Trophoblast cell (in vitro differentiated cells and primary cell): ENCODE data around the gene MGAM2.

Source experiments
- DNase-seq, 2 donors: peaks; one replicate each; pipeline ENCODE4 v3.0.0-alpha.2; 2016
- H2AFZ ChIP-seq: 2 replicates; pipeline ENCODE4 v1.6.1; 2013; ENCODE audit warnings: low read length, moderate library complexity, mild to moderate bottlenecking; ENCODE audit not compliant: insufficient read depth, poor library complexity
- H2AK5ac ChIP-seq: 2 replicates; pipeline ENCODE4 v1.6.1; 2013; ENCODE audit warnings: mild to moderate bottlenecking, low read length
- H2BK120ac ChIP-seq: 2 replicates; pipeline ENCODE4 v1.6.1; 2013; ENCODE audit warnings: low read length, mild to moderate bottlenecking, moderate library complexity; ENCODE audit not compliant: insufficient read depth, poor library complexity
- H2BK12ac ChIP-seq: 2 replicates; pipeline ENCODE4 v1.6.1; 2013; ENCODE audit warnings: mild to moderate bottlenecking, low read length, moderate library complexity
- H2BK5ac ChIP-seq: 2 replicates; pipeline ENCODE4 v1.6.1; 2013; ENCODE audit warnings: low read length, low read depth, moderate library complexity, mild to moderate bottlenecking; ENCODE audit not compliant: poor library complexity
- H3K14ac ChIP-seq: 2 replicates; pipeline ENCODE4 v1.6.1; 2013; ENCODE audit warnings: mild to moderate bottlenecking, low read length
- H3K18ac ChIP-seq: 2 replicates; pipeline ENCODE4 v1.6.1; 2013; ENCODE audit warnings: mild to moderate bottlenecking, low read length
- H3K23ac ChIP-seq: 2 replicates; pipeline ENCODE4 v1.6.1; 2013; ENCODE audit warnings: low read length
- H3K27ac ChIP-seq: 2 replicates; pipeline ENCODE4 v1.5.1; 2013; ENCODE audit warnings: low read depth, mild to moderate bottlenecking, inconsistent platforms, low read length, moderate library complexity
- H3K27me3 ChIP-seq: 2 replicates; pipeline ENCODE4 v1.6.1; 2013; ENCODE audit warnings: inconsistent platforms, mild to moderate bottlenecking, low read length, moderate library complexity; ENCODE audit not compliant: insufficient read depth
- H3K36me3 ChIP-seq, 2 experiments: 1 replicate in 1 of 2; 2 replicates in 1 of 2; pipeline ENCODE4 v1.6.1; 2013; ENCODE audit warnings: low read length in 2 of 2, mild to moderate bottlenecking in 2 of 2, moderate library complexity in 1 of 2; ENCODE audit not compliant: insufficient read depth in 2 of 2, control insufficient read depth in 1 of 2
- H3K4ac ChIP-seq: 2 replicates; pipeline ENCODE4 v1.6.1; 2013; ENCODE audit warnings: low read depth, mild to moderate bottlenecking, low read length, moderate library complexity
- H3K4me1 ChIP-seq, 2 experiments: 1 replicate in 1 of 2; 2 replicates in 1 of 2; pipeline ENCODE4 v1.6.1; 2013; ENCODE audit warnings: low read length in 2 of 2, mild to moderate bottlenecking in 2 of 2, moderate library complexity in 1 of 2; ENCODE audit not compliant: insufficient read depth in 2 of 2, control insufficient read depth in 1 of 2
- H3K4me2 ChIP-seq: 2 replicates; pipeline ENCODE4 v1.6.1; 2013; ENCODE audit warnings: inconsistent platforms, mild to moderate bottlenecking, low read length, moderate library complexity
- H3K4me3 ChIP-seq: 2 replicates; pipeline ENCODE4 v1.5.1; 2013; ENCODE audit warnings: mild to moderate bottlenecking, low read depth, low read length, inconsistent platforms
- H3K79me1 ChIP-seq: one replicate; pipeline ENCODE4 v1.6.1; 2013; ENCODE audit warnings: low read length
- H3K79me2 ChIP-seq: 2 replicates; pipeline ENCODE4 v1.6.1; 2013; ENCODE audit warnings: low read length, mild to moderate bottlenecking; ENCODE audit not compliant: control insufficient read depth, insufficient read depth, poor library complexity
- H3K9ac ChIP-seq: 2 replicates; pipeline ENCODE4 v1.6.1; 2013; ENCODE audit warnings: mild to moderate bottlenecking, low read length
- H3K9me3 ChIP-seq: 2 replicates; pipeline ENCODE4 v1.6.1; 2013; ENCODE audit warnings: low read depth, mild to moderate bottlenecking, control low read depth, inconsistent platforms, low read length; ENCODE audit not compliant: insufficient read depth
- H4K12ac ChIP-seq: 2 replicates; pipeline ENCODE4 v1.6.1; 2013; ENCODE audit warnings: low read depth, mild to moderate bottlenecking, low read length, moderate library complexity
- H4K8ac ChIP-seq: 2 replicates; pipeline ENCODE4 v1.6.1; 2013; ENCODE audit warnings: low read depth, mild to moderate bottlenecking, low read length, moderate library complexity
- H4K91ac ChIP-seq: one replicate; pipeline ENCODE4 v1.6.1; 2013; ENCODE audit warnings: low read depth, mild to moderate bottlenecking, low read length, moderate library complexity
- WGBS: extraction: QIAGEN DNeasy Blood & Tissue Kit; methylation state at CpG from one replicate; pipeline ENCODE4 v1.1.7; 2013; ENCODE audit warnings: missing lambda C conversion rate; ENCODE audit not compliant: insufficient read length, insufficient coverage; ENCODE audit errors: extremely low coverage; 5-methylcytosine and 5-hydroxymethylcytosine counted together

Gene MGAM2

GRCh38 chr7:142114207-142114606 is 2.7 kb downstream of the MGAM2 start:
- H3K23ac ChIP-seq: no peak overlapping the region
- no peak overlapping the region for H3K9ac ChIP-seq
- no peaks in the 10 kb centered on the region for H3K36me3 ChIP-seq
- no peaks in the 10 kb centered on the region for H3K79me1 ChIP-seq
- H3K14ac ChIP-seq: no peak overlapping the region
- H3K4me1 ChIP-seq: no peaks in the 10 kb centered on the region
- WGBS: no CpG with 5 or more reads among the region's 3 CpGs
- no peak overlapping the region for H3K18ac ChIP-seq
- H4K12ac ChIP-seq: no peak overlapping the region
- H2BK120ac ChIP-seq: no peak overlapping the region
- no peak overlapping the region for H2AFZ ChIP-seq
- H3K4me3 ChIP-seq: no peak overlapping the region
- H2BK12ac ChIP-seq: no peak overlapping the region
- no peak for DNase-seq
- no peaks in the 10 kb centered on the region for H3K9me3 ChIP-seq
- H2AK5ac ChIP-seq: no peak overlapping the region
- H3K4me2 ChIP-seq: no peak overlapping the region
- no peak overlapping the region for H3K27ac ChIP-seq
- no peak overlapping the region for H2BK5ac ChIP-seq
- no peak overlapping the region for H4K91ac ChIP-seq
- no peak overlapping the region for H3K4ac ChIP-seq
- no peaks in the 10 kb centered on the region for H3K27me3 ChIP-seq
- H4K8ac ChIP-seq: no peak overlapping the region
- no peaks in the 10 kb centered on the region for H3K79me2 ChIP-seq

- no peak overlapping the region for H3K27ac ChIP-seq
- H3K9ac ChIP-seq: no peak overlapping the region
- H2AK5ac ChIP-seq: no peak overlapping the region
- no peak overlapping the region for H4K8ac ChIP-seq
- H2BK120ac ChIP-seq: no peak overlapping the region
- no peak overlapping the region for H4K12ac ChIP-seq
- H3K79me2 ChIP-seq: no peaks in the 10 kb centered on the region
- no peak for DNase-seq
- H3K4me3 ChIP-seq: no peak overlapping the region
- H4K91ac ChIP-seq: no peak overlapping the region
- H2AFZ ChIP-seq: no peak overlapping the region
- H3K14ac ChIP-seq: no peak overlapping the region
- no peaks in the 10 kb centered on the region for H3K4me1 ChIP-seq
- no peak overlapping the region for H3K18ac ChIP-seq
- no CpG with 5 or more reads among the region's 4 CpGs for WGBS
- no peak overlapping the region for H3K4me2 ChIP-seq
- H3K9me3 ChIP-seq: no peaks in the 10 kb centered on the region
- H3K79me1 ChIP-seq: no peaks in the 10 kb centered on the region
- no peak overlapping the region for H2BK12ac ChIP-seq
- no peak overlapping the region for H3K23ac ChIP-seq
- no peak overlapping the region for H3K4ac ChIP-seq
- H3K36me3 ChIP-seq: no peaks in the 10 kb centered on the region
- H2BK5ac ChIP-seq: no peak overlapping the region
- no peaks in the 10 kb centered on the region for H3K27me3 ChIP-seq
Measured at GRCh38 chr7:142120524-142120923, 9.0 kb downstream of the MGAM2 start.

- H3K9ac ChIP-seq: no peak overlapping the region
- H3K4me2 ChIP-seq: no peak overlapping the region
- H3K79me2 ChIP-seq: no peaks in the 10 kb centered on the region
- H3K4me3 ChIP-seq: no peak overlapping the region
- no peak overlapping the region for H3K27ac ChIP-seq
- no peaks in the 10 kb centered on the region for H3K79me1 ChIP-seq
- H2BK120ac ChIP-seq: no peak overlapping the region
- no peak overlapping the region for H3K14ac ChIP-seq
- no peaks in the 10 kb centered on the region for H3K36me3 ChIP-seq
- H3K27me3 ChIP-seq: no peaks in the 10 kb centered on the region
- no peak overlapping the region for H2BK5ac ChIP-seq
- no peak overlapping the region for H4K12ac ChIP-seq
- no peaks in the 10 kb centered on the region for H3K9me3 ChIP-seq
- no peak overlapping the region for H3K23ac ChIP-seq
- no peak overlapping the region for H2AK5ac ChIP-seq
- WGBS: no CpG with 5 or more reads among the region's 3 CpGs
- H2AFZ ChIP-seq: no peak overlapping the region
- H4K8ac ChIP-seq: no peak overlapping the region
- no peak overlapping the region for H4K91ac ChIP-seq
- H3K18ac ChIP-seq: no peak overlapping the region
- no peaks in the 10 kb centered on the region for H3K4me1 ChIP-seq
- no peak for DNase-seq
- H2BK12ac ChIP-seq: no peak overlapping the region
- no peak overlapping the region for H3K4ac ChIP-seq
Measured at GRCh38 chr7:142123184-142123583, 11.7 kb downstream of the MGAM2 start.

- no peak overlapping the region for H2BK5ac ChIP-seq
- no peak overlapping the region for H3K23ac ChIP-seq
- H2AFZ ChIP-seq: no peak overlapping the region
- WGBS: no CpG with 5 or more reads among the region's 1 CpG
- H2AK5ac ChIP-seq: no peak overlapping the region
- H3K9me3 ChIP-seq: no peaks in the 10 kb centered on the region
- H3K4ac ChIP-seq: no peak overlapping the region
- no peak overlapping the region for H3K14ac ChIP-seq
- no peak overlapping the region for H4K12ac ChIP-seq
- H2BK12ac ChIP-seq: no peak overlapping the region
- no peaks in the 10 kb centered on the region for H3K27me3 ChIP-seq
- no peaks in the 10 kb centered on the region for H3K36me3 ChIP-seq
- H3K79me2 ChIP-seq: no peaks in the 10 kb centered on the region
- H2BK120ac ChIP-seq: no peak overlapping the region
- no peak for DNase-seq
- H3K4me1 ChIP-seq: no peaks in the 10 kb centered on the region
- H3K18ac ChIP-seq: no peak overlapping the region
- no peaks in the 10 kb centered on the region for H3K79me1 ChIP-seq
- no peak overlapping the region for H3K4me3 ChIP-seq
- no peak overlapping the region for H3K27ac ChIP-seq
- H3K9ac ChIP-seq: no peak overlapping the region
- H3K4me2 ChIP-seq: no peak overlapping the region
- no peak overlapping the region for H4K91ac ChIP-seq
- H4K8ac ChIP-seq: no peak overlapping the region
Measured at GRCh38 chr7:142125256-142125955, 13.9 kb downstream of the MGAM2 start.
